GM21576 (cell line): ENCODE measurements around the gene CDX1.
"Not testable (repeated sequence)": the region's sequence is repeated elsewhere in the genome, so short reads cannot be mapped to it uniquely, and the experiment has no call there.

Experiments used
- ATAC-seq: cut with Tn5 transposase; IDR thresholded peaks from one replicate; pipeline ENCODE4 v1.9.1; 2021; ENCODE audit warnings: mild to moderate bottlenecking, moderate library complexity; ENCODE audit not compliant: unreplicated experiment

The CDX1 gene

DNA sequence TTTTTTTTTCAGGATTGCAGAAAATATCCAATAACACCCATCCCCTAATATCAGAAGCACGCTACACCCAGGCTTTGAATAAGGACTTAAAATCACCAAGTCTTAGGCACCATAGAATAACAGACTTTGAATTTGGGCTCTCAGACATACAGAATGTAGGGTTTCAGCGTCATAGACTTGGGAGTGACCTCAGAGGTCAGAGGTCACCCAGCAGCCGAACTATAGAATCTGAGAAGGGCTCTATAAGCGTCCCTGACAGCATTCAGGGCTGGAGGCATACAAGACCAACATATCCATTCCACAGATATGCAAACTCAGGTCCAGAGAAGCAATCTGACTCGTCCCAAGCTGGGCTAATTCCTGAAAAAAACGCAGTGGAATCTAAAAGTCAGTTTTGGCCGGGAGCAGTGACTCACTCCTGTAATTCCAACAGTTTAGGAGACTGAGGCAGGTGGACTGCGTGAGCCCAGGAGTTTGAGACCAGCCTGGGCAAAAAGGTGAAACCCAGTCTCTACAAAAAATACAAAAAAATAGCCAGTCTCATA lies 58.0 kb downstream of the CDX1 start:
- ATAC-seq: no peak

DNA sequence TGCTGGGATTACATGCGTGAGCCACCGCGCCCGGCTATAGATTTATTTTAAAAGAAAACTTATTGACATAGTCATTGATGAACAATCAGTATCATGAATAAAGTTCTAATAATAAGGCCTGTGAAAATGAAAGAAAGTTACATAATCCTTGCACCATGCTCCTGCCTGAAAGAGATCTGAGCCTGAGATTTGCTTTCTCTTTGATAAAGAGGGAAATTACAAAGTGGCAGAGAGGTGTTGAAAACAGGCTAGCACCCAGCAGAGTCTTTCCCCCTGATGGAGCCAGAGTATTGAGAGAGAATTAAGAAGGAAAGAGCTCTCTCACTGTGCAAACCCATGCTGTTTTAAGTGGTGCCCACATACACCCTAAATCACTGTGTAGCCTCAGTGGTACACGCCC lies 60.5 kb downstream of the CDX1 start:
- no peak for ATAC-seq

- no peak for ATAC-seq
Observed at GRCh38 chr5:150227606-150228273, 61.2 kb downstream of the CDX1 start.

GRCh38 chr5:150229571-150229970 lies 63.0 kb downstream of the CDX1 start:
- ATAC-seq: no peak

GRCh38 chr5:150230842-150231241 lies 64.3 kb downstream of the CDX1 start:
- ATAC-seq: no peak

GRCh38 chr5:150233706-150234105 lies 67.1 kb downstream of the CDX1 start:
- ATAC-seq: not testable (repeated sequence)
